ENCODE measurements around the gene PPM1B. TPM values are rescaled to one million over a fixed set of nuclear protein-coding genes. Genes with fewer than 3 reads are reported as not detected.

Gene PPM1B
- total and polyA plus RNA-seq, 2 experiments from 2014 or later, result 17.4 to 19.7 TPM

- Histone ChIP-seq H4K20me1 (ENCODE audit: insufficient read depth) (no peaks in the 10 kb centered on the region), H3K9me3 (ENCODE audit: low read depth) (no peaks in the 10 kb centered on the region), H3K27ac (no peak overlapping the region), H3K9ac (no peak overlapping the region), H2AFZ (no peak overlapping the region), H3K36me3 (ENCODE audit: low read depth) (no peaks in the 10 kb centered on the region), H3K4me3 (no peak overlapping the region), H3K27me3 (replicated peaks; ENCODE audit: insufficient read depth) (no peaks in the 10 kb centered on the region), H3K79me2 (ENCODE audit: insufficient read depth) (no peaks in the 10 kb centered on the region), H3K4me2 (ENCODE audit: unreplicated experiment) (no peak overlapping the region), H3F3A (ENCODE audit: insufficient read depth) (peaks cover 3% of the 10 kb centered on the region; the same call in 1 of the 2 replicates), H3K9me2 (ENCODE audit: insufficient read depth) (no peaks in the 10 kb centered on the region), H3K4me1 (ENCODE audit: insufficient read depth) (no peaks in the 10 kb centered on the region)
- DNase-seq, result no peak
- in situ Hi-C loops (cut with MboI), result no loop called here
- 53 to 60% methylated on average over 2 of the region's 2 CpGs for WGBS, 2 experiments (ENCODE audit: low coverage in 1 of 2, low lambda C conversion rate in 2 of 2, missing lambda C conversion rate in 2 of 2)
- TF ChIP-seq EZH2phosphoT487 (IDR thresholded peaks at IDR 0.05; ENCODE audit: insufficient read depth, low read depth) (no peak), EZH2 (IDR thresholded peaks at IDR 0.05; ENCODE audit: insufficient read depth, poor library complexity, severe bottlenecking) (no peak)
Measured at GRCh38 chr2:44163777-44164176, 4.9 kb upstream of the PPM1B start.

DNA sequence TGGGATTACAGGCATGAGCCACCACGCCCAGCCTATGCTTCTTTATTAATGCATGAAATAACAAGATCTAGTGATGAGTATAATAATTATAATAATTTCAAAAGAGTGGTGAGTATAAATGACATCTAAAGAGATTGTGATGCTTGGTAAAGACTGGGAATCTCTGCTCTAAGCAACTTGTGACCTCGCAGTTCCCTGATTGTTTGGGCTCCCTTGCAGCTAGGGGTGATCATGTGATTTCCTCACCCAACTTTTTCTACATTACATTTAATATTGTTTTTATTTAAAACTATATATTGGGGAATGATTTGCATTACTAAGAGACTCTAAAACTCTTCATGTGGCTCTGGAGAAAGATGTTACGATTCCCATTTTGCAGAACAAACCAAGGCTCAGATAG, 4.1 kb upstream of the PPM1B start:
- Histone ChIP-seq H3K9ac (no peak overlapping the region), H3K36me3 (ENCODE audit: low read depth) (no peaks in the 10 kb centered on the region), H3F3A (ENCODE audit: insufficient read depth) (peaks cover 5% of the 10 kb centered on the region; the same call in 1 of the 2 replicates), H3K9me2 (ENCODE audit: insufficient read depth) (no peaks in the 10 kb centered on the region), H2AFZ (no peak overlapping the region), H3K27ac (no peak overlapping the region), H3K4me1 (ENCODE audit: insufficient read depth) (no peaks in the 10 kb centered on the region), H3K4me2 (ENCODE audit: unreplicated experiment) (no peak overlapping the region), H3K27me3 (replicated peaks; ENCODE audit: insufficient read depth) (no peaks in the 10 kb centered on the region), H3K4me3 (no peak overlapping the region), H3K9me3 (ENCODE audit: low read depth) (no peaks in the 10 kb centered on the region), H4K20me1 (ENCODE audit: insufficient read depth) (no peaks in the 10 kb centered on the region), H3K79me2 (ENCODE audit: insufficient read depth) (peaks cover 3% of the 10 kb centered on the region)
- WGBS, 2 experiments (ENCODE audit: low coverage in 1 of 2, low lambda C conversion rate in 2 of 2, missing lambda C conversion rate in 2 of 2), result 85 to 86% methylated on average over 3 of the region's 3 CpGs
- DNase-seq, result no peak
- in situ Hi-C loops (cut with MboI), result no loop called here
- no peak for TF ChIP-seq EZH2phosphoT487 (IDR thresholded peaks at IDR 0.05; ENCODE audit: insufficient read depth, low read depth)
- TF ChIP-seq EZH2 (IDR thresholded peaks at IDR 0.05; ENCODE audit: insufficient read depth, poor library complexity, severe bottlenecking), result no peak

DNA sequence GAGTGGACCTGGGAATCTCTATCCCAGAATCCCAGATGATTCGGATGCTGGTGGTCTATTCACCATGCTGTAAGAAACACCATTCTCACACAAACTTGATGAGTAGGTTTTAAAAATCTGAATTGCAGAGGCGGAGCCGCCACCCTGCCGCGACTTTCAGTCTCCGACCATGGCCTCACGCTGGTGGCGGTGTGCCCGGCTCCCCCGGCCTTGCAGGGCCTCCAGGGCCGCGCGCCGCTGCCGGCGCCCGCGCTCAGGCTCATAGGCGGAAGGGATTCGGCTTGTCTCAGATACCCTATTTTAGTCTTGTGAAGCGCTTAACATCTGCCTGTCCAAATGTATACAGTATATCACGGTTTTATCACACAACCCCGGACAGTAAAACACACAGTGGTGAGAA, 2.6 kb upstream of the PPM1B start:
- H3K27ac ChIP-seq, result no peak overlapping the region
- in situ Hi-C loops (cut with MboI), result no loop called here
- no peaks in the 10 kb centered on the region for H3K9me3 ChIP-seq (ENCODE audit: low read depth)
- H3K36me3 ChIP-seq (ENCODE audit: low read depth), result no peaks in the 10 kb centered on the region
- 0 out of 2 replicates have a peak, but pooled peaks cover 3% of the 10 kb centered on the region for H4K20me1 ChIP-seq (ENCODE audit: insufficient read depth)
- H3K4me3 ChIP-seq, result no peak overlapping the region
- H3K79me2 ChIP-seq (ENCODE audit: insufficient read depth), result peaks cover 17% of the 10 kb centered on the region
- peaks cover 10% of the 10 kb centered on the region for H3K4me1 ChIP-seq (ENCODE audit: insufficient read depth)
- WGBS, 2 experiments (ENCODE audit: low coverage in 1 of 2, low lambda C conversion rate in 2 of 2, missing lambda C conversion rate in 2 of 2), result 61 to 62% methylated on average over 23 of the region's 23 CpGs
- no peaks in the 10 kb centered on the region for H3K9me2 ChIP-seq (ENCODE audit: insufficient read depth)
- H3K9ac ChIP-seq, result no peak overlapping the region
- no peaks in the 10 kb centered on the region for H3K27me3 ChIP-seq (replicated peaks; ENCODE audit: insufficient read depth)
- DNase-seq, result no peak
- no peak overlapping the region for H3K4me2 ChIP-seq (ENCODE audit: unreplicated experiment)
- H3F3A ChIP-seq (ENCODE audit: insufficient read depth), result peaks cover 20% of the 10 kb centered on the region
- no peak overlapping the region for H2AFZ ChIP-seq
- TF ChIP-seq EZH2phosphoT487 (IDR thresholded peaks at IDR 0.05; ENCODE audit: insufficient read depth, low read depth) (no peak), EZH2 (IDR thresholded peaks at IDR 0.05; ENCODE audit: insufficient read depth, poor library complexity, severe bottlenecking) (no peak)

DNA sequence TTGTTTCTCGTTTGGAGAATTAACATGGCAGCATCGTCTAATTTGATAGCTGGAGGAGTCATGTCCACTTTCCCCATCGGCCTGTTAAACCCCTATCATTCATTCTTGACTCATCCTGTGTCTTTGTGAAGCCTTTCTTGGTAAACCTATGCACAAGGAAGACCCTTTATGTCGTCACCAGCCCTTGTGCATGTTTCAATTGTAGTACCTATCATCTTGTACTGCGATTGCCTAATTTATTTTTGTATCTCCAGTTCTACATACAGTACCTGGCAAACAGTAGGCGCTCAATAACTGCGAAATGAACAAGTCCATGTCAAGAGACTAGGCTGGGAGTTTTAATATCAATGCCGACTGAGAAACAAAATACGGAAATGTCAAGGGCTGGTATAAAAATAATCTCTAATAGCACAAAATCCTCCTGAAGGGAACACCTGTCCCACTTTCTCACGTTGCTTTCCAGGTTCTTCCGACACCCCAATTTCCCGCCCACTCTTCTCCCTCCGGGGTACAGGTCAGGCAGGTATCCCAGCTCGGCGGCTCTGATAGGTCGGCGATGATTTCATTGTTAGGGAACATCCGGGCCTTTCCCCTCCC, 1.3 kb upstream of the PPM1B start:
- Histone ChIP-seq H3K9me2 (ENCODE audit: insufficient read depth) (no peaks in the 10 kb centered on the region), H3K36me3 (ENCODE audit: low read depth) (no peaks in the 10 kb centered on the region), H3F3A (ENCODE audit: insufficient read depth) (peaks cover 31% of the 10 kb centered on the region), H3K27ac (peak overlapping the region; percentile 97), H3K79me2 (ENCODE audit: insufficient read depth) (peaks cover 31% of the 10 kb centered on the region), H2AFZ (peak overlapping the region; percentile 95), H4K20me1 (ENCODE audit: insufficient read depth) (0 out of 2 replicates have a peak, but pooled peaks cover 4% of the 10 kb centered on the region), H3K4me2 (ENCODE audit: unreplicated experiment) (peak overlapping the region; percentile 67), H3K9me3 (ENCODE audit: low read depth) (no peaks in the 10 kb centered on the region), H3K27me3 (replicated peaks; ENCODE audit: insufficient read depth) (no peaks in the 10 kb centered on the region), H3K9ac (peak overlapping the region; percentile 90), H3K4me1 (ENCODE audit: insufficient read depth) (peaks cover 22% of the 10 kb centered on the region), H3K4me3 (peak overlapping the region; percentile 91)
- WGBS, 2 experiments (ENCODE audit: low coverage in 1 of 2, low lambda C conversion rate in 2 of 2, missing lambda C conversion rate in 2 of 2), result 42% methylated on average over 18 of the region's 18 CpGs
- in situ Hi-C loops (cut with MboI), result no loop called here
- no peak for TF ChIP-seq EZH2phosphoT487 (IDR thresholded peaks at IDR 0.05; ENCODE audit: insufficient read depth, low read depth)
- no peak for TF ChIP-seq EZH2 (IDR thresholded peaks at IDR 0.05; ENCODE audit: insufficient read depth, poor library complexity, severe bottlenecking)
- DNase-seq, result no peak

All from GM23248 (cell line).